Kidney tubule cell (primary cell): Measurements from ENCODE around the gene MAGI2.
A peak's percentile ranks its signal among the peaks of the same experiment; 100 is the strongest.
"Not testable (repeated sequence)": the region's sequence is repeated elsewhere in the genome, so short reads cannot be mapped to it uniquely, and the experiment has no call there.

Experiments
- DNase-seq: peaks from one replicate; pipeline ENCODE4 v3.0.0-alpha.2; 2018; ENCODE audit warnings: low spot score

The MAGI2 gene

DNA sequence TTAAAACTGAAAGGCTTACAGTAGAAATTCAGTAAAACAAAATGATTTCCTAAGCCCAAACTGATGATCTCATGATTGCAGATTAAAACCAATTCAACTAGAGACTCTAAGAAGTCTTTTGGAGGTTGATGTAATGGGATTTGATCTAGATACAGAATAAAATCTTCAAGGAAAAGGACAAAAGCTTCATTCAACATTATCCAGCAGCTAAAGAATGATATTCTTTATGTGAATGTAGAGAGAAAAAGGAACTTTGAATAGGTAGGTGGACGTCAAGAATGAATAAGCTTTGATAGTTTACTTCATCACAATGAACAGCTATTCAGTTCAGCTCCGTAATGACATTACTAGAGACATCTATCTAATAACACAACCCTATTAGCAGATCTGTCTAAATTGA, 910.5 kb downstream of the MAGI2 start:
- DNase-seq = no peak

DNA sequence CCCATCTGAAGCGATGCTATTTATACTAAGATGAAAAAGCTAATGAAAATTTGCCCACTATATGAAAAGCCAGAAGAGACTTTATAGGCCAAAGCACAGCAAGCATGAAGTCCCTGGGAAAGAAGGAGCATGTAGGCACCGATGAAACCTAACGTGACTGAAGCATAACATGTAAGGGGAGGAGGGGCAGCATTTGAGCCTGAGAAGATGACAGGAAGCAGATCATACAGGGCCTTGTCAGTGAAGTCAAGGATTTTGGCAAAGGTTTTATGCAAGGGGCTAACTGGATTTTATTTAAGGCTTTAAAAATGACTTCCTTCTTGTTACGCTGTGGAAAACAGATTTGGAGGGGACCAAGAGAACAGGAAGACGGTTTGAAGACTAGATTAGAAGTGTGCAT, 910.9 kb downstream of the MAGI2 start:
- DNase-seq = no peak

DNA sequence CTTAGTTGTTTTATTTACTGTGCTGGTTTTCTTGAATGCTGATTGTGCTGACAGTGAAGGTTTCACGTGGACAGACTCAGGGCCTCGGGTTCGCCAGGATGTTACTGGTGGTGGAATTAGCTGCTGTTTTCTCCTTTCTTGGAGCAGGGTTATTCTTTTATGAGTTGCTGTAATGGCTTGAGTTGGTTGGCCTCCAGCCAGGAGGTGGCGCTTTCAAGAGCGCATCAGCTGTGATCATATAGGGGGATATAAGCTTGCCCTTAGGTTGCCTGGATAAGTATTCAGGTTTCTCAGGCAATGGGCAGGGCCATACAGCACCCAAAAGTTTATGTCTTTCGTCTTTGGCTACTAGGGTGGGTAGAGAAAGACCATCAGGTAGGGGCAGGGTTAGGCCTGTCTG, 913.6 kb downstream of the MAGI2 start:
- DNase-seq = no peak

DNA sequence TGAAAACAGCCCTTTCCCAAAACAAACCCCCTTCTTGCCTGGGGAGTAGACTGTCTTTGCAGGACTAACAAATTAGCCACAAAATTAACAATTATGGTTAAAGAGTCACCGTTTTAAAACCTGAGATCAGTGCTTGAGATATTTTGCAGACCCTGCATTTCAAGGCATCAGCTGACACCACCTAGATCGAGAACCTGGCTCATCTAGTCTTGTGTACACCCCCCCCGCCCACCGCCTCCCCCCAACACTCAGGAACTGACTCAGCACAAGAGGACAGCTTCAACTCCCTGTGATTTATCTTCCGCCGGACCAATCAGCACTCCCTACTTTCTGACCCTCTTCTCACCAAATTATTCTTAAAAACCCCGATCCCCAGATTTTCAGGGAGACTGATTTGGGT, 917.8 kb downstream of the MAGI2 start:
- DNase-seq = no peak

DNA sequence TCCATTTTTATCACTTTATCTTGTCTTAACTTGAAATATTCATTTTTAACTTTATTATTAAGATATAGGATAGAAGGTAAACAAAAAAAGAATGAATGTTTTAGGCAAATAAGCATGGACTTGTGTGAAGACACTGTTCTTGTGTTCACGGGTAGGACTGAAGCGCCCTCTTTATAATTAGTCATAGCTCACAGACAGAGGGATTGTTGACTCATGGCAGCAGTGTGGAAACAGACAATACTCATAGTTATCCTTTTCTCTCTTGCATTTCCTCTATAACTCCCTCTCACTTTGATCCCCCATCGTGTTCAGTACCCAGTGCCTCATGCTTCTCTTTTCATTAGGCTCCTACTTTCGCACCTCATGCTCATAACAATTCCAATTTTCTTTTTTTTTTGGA, 923.1 kb downstream of the MAGI2 start:
- peak; percentile 77 for DNase-seq

DNA sequence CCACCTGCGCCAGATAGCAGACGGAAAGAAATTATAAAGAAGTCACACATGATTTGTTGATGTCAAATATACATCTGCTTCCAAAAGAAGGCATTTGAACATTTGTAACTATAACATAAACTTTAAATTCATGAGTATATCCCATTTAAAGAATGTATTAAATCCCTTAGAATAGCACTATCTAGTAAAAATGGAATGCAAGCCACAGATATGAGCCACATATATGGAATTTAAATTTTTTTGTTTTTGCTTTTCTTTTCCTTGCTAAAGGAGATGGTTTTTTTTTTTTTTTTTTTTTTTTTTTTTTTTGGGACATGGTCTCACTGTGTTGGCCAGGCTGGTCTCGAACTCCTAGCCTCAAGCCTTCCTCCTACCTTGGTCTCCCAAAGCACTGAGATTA, 924.1 kb downstream of the MAGI2 start:
- no peak for DNase-seq

DNA sequence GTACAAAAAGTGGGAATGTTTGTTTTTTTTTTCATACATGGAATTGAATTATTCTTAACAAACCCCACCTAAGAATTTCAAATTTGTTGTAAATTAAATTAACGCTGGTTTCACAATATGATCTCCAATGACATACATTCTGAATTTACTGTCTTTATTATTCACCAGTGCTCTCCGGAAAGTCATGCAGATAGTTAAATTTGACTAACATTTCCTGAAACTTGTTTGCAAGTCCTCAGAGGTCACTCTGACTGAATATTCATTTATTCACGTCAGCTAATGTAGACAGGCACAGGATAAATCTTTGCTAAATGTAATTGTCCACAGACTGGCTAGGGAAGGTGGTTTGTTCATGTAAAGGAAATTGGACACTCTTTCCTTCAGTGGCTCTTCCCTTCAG, 924.5 kb downstream of the MAGI2 start:
- DNase-seq = no peak

DNA sequence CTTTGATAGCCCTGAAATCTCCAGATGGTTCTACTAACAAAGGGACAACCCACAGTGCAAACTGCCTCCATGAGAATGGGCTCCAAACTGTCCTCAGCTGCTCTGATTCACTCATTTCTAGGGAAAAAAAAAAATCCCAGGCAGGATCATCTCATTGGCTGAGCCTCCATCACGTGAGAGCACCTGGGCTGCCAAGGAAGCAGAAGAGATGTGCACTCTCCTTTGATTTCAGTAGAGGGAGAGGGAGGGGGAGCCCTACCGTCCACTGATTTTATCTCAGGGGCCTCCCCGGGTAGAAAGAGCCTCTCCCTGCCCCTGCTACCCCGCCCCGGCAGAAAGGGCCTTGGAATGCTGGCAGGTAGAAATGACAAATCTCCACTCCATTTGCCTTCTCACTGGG, 929.5 kb downstream of the MAGI2 start:
- DNase-seq = no peak

DNA sequence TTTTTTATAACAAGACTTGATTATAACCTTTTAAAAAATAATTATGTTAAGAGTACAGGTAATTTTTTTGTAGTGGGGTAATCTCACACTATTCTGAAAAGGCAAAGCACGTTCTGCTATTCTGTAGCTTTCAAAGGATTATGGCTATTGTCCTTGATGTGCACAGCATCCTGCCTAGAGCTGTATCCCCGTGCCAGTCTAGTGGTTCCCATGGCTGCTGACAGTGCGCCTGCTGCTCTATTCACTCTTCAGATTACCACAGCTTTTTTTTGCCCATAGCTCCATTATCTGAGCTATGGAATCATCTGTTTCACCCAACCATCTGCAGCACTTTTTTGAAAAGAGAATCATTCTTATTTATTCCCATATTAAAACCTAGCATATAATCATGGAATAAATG, 931.5 kb downstream of the MAGI2 start:
- DNase-seq = no peak

DNA sequence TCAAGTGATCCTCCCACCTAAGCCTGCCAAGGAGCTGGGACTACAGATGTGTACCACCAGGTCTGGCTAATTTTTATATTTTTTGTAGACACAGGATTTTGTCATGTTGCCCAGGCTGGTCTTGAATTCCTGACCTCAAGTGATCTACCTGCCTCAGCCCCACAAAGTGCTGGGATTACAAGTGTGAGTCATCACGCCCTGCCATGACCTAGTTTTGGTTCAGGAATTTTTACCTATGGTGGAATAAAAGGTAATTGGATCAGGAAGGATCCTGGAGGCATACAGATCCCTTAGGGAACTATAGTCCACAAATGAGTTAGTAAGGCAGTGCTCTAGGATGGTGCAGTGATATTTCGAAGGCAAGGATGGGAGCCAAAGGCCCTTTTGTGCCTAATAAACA, 937.0 kb downstream of the MAGI2 start:
- DNase-seq = peak; percentile 24

DNA sequence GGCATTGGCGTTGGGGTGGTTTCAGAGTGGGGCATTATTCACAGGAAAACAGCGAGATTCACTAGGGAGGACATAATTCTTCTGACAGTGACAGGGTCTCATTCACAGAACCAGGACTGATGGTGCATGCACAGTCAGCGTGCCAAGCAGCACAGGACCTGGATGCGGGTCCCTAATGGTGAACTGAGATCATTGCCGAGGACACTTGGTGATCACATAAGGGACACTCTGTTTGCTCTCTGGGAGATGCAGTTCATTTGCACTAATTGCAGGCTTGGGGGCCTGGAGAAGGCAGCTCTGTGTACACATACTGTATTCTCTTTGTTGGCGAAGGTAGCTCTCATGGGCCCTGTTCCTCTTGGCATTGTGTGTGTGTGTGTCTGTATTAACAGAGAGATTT, 938.8 kb downstream of the MAGI2 start:
- DNase-seq = no peak

DNA sequence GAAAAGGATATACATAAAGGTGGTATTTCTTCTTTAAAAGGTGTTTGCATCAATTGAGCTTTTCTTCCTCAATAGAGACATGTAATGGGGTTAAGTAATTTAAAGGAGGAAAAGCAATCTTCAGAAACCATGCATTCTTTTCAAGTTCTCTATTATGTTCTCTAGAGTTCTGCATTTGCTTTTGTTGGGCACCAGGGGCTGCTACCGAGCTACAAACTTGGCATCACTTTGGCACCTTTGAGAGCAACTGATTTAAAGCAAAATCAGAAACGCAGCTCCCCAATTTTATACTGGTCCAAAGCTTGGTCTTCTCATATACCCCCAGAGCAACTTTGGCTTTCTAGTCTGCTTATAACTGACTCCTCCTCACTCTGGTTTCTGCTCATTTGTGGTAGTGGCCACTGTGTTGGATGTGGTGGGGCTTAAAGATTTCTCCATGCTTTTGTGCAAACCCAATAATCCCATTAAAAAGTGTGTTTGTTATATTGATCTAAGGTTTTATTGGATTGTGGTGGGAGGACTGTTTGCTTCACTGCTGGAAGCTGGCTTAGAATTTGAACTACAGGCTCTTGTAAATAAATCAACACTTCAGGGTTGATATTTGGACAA, 942.8 kb downstream of the MAGI2 start:
- peak; percentile 62 for DNase-seq

DNA sequence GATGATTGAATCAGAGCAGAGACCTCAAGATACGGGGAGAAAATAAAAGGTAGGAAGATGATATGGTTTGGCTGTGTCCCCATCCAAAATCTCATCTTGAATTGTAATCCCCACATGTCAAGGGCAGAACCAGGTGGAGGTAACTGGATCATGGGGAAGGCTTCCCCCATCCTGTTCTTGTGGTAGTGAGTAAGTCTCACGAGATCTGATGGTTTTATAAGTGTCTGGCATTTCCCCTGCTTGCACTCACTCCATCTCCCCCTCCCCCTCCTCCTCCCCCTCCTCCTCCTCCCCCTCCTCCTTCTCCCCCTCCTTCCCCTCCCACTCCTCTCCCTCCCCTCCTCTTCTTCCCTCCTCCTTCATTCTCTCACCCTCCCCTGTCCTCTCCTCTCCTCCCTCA, 950.2 kb downstream of the MAGI2 start:
- DNase-seq = not testable (repeated sequence)

DNA sequence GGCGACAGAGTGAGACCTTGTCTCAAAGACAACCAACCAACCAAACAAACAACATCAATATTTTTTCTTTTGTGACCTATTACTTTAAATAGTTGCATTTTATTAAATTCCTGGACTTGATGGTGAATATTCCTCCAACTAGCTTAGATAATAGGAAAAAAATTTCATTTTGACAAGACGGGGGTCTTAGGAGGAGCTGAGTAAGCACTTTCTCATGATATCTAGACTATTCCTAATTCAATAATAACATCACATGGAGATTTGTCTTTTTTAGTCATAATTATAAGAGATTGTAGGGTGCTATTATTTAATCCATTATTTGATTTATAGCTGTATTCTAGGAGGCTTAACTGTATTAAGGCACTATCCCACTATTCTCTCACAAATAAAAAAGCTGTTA, 952.4 kb downstream of the MAGI2 start:
- no peak for DNase-seq

DNA sequence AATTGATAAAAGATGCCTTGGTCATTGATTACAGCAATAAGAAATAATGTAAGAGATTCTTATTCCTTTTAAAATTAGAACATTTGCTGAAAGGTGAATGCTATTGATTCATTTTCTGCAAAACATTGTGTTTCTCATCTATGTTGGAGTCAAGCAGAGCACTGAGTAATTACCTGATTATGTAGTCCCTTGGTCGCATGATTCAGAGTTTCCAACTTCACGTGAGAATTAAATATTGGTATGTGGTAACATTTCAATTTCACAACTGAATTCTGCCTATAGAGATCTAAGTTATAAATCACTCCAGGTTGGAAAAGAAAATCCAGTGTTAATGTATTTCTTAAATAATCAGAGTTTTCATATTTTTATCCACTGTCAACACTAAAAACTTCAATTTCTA, 953.5 kb downstream of the MAGI2 start:
- DNase-seq = no peak

DNA sequence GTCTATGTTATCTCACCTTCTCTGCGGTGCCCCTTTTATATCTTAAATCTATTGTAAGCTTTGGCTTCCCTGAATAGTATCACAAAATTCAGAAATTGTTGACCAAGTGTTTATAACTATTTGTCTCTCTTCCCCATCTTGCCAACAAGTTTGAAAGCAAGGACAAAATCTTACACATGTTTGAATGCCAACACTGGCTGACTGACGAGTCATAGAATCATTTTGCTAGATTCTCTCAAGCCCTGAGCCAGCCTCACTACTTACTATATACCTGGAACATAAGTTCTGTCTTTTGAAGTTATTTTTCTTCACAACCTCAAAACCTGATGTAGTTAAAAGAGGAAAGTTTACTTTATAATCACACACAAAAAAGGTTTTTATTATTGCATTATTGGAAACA, 954.2 kb downstream of the MAGI2 start:
- DNase-seq = peak; percentile 13

DNA sequence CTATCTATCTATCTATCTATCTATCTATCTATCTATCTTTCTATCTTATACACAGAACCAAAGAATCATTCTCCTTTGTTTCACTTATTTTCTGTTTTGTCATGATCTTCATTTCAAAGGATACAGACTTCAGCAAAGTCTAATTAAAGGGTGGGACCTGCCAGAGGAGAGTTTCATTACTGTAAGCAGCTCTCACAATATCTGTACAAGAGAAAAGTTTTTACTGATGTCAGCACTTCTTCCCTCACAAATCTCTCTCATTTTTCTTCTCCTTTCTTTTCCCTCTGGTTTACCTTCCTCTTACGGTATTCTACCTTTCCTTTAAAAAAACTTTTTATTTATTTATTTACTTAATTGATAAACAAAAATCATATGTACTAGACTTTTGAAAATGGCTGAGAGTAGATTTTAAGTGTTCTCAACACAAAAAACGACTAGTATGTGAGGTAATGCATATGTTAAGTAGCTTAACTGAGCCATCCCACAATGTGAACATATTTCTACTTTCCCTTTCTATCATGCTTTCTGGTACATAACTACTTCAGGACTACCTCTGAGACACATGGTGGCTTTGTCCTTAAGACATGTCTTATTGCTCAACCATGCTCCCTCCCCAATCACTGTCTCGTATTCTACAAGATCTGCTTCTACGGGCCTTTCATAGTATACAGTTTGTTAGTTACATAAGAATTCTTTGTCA, 955.6 kb downstream of the MAGI2 start:
- DNase-seq = no peak

DNA sequence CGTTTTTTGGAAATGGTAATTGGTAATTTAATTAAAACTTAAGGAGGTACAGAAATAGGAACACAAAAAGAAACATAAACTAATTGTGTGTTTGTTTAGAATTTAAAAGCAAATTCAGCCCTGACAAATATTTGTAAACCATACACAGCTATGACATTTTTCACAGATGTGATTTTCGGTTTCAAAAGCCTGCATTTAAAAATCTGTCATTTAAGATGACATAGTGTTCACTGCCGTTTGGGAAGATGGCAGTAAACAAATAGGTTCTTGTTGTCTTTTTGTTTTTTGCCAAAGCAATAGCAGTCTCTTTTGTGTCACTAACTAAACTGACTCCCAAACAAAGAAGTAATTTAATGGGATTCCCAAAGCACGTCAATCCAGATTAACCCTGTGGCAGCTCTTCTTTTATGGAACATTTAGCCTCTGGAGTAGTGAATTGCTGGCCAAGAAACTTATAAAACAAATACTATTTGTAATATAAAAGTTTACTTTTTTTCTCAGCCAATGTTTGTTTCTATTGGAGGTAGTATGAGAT, 957.3 kb downstream of the MAGI2 start:
- no peak for DNase-seq

DNA sequence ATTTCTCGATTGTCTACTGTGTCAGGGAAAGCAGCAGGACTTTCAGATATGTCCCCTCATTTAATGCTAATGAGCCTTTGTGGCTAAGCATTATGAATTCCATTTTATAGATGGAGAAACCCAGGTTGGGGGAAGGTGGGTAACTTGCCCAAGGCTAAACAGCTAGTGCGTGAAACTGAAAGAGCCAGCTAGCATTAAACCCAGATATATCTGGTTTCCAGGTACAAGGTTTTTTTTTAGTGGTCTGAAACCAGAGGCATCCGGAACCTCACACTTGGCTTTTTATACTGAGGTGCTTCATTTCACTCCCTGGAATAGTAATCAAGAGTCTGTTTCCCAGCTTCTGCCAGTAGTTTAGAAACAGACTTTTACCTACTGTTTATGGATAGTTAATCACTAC, 960.1 kb downstream of the MAGI2 start:
- no peak for DNase-seq

DNA sequence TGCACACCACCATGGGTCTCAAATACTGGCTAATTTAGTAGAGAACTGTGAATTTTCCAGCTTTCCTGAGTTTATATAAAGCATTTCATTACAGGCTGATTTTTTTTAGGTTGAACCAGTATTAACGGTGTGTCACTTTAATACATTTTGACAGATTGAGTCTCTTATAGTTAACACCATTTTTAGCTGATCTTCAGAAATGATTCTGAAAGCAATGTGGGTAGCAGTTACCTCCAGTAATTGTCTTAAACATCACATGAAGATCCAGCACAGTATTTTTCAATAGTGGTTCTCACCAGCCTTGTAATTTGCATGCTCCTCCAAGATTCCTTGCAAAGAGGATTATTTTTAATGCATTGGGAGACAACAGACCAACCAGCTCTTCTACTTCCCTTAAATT, 961.3 kb downstream of the MAGI2 start:
- DNase-seq = no peak

DNA sequence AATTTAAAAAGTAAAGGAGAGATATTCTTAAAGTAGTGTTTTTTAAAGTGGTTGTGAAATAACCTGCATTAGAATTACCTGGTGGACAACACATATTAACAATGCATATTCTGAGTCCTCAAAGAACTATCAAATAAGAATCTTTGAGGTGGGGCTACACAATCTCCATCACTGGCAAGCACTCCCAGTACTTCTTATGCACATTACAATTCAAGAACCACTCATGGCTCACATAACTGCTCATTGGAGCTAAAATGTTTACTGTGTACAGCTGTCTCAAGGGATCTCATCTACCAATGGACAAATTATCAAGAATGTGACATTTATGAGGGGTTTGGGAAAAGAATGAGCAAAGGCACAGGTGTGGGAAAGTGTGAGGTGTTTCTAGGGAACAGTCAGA, 962.9 kb downstream of the MAGI2 start:
- DNase-seq = no peak

DNA sequence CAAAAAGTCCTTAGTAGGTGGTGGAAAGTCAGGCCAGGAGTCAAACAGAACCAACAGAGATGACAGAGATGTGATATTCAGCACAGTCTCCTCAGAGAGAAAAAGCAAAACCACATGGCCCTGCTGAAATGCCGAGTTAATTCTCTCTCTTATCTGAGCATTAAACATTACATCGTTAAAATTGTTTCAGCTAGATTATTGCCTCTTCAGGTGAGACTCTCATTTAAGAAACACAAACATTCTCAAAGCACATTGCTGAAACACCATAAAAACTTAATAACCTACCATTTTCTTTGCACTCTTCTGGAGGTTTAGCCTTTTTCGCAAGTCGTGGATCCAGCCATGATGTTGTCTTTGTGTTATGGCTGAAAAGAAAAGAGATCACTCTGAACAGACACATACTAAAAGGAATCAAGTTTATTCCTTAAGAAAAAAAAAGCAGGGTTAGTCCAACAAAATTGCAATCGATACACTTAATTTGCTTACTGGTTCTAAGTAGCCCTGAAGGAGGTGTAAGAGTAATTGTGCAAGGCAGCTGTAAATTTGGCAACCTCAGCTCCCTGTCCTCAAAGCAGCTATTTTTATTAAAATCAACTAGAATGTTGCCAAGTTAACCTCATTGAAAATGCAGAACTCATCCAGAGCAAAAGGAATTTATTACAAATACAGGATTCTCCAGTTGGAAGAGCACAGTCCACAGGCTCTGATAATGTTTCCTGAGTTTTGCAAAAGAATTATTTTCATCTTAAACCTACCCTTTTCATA, 963.8 kb downstream of the MAGI2 start:
- no peak for DNase-seq

DNA sequence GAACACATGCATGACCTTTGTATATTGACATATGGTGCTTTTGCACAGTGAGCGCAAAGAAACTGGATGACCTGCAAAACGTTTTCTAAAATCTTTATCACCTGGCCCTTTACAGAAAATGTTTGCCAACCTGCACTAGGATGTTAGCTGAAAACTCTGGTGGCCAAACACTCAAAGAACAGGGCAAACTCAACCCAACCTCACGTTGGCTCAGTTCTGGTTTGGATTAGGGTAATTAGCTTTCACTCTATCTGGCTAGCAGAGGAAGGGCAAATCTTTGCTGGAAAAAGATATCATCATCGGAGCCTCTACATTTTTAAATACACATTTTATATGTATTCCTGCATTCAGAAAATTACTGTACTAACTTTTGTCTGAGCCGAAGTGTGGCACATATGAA, 966.0 kb downstream of the MAGI2 start:
- no peak for DNase-seq
